Ishikawa (cell line): ENCODE results near the gene SCNN1A.

Source experiments
- CEBPB ChIP-seq: IDR thresholded peaks from 2 replicates; pipeline ENCODE4 v1.6.1; 2012
- CREB1 ChIP-seq: IDR thresholded peaks from 2 replicates; pipeline ENCODE4 v1.6.1; 2012; ENCODE audit warnings: low read depth
- EGR1 ChIP-seq: IDR thresholded peaks from 2 replicates; pipeline ENCODE4 v1.6.1; 2012
- EP300 ChIP-seq: IDR thresholded peaks from 2 replicates; pipeline ENCODE4 v1.6.1; 2012; ENCODE audit warnings: borderline replicate concordance
- FOXM1 ChIP-seq: IDR thresholded peaks from 2 replicates; pipeline ENCODE4 v1.6.1; 2012; ENCODE audit warnings: low read depth, borderline replicate concordance
- MAX ChIP-seq: IDR thresholded peaks from 2 replicates; pipeline ENCODE4 v1.6.1; 2012
- NFIC ChIP-seq: IDR thresholded peaks from 2 replicates; pipeline ENCODE4 v1.6.1; 2012
- RAD21 ChIP-seq: IDR thresholded peaks from 2 replicates; pipeline ENCODE4 v1.6.1; 2012; ENCODE audit warnings: low read depth
- REST ChIP-seq: IDR thresholded peaks from 2 replicates; pipeline ENCODE4 v1.6.1; 2012; ENCODE audit warnings: low read depth, mild to moderate bottlenecking
- TAF1 ChIP-seq: IDR thresholded peaks from 2 replicates; pipeline ENCODE4 v1.6.1; 2012; ENCODE audit warnings: low read depth, mild to moderate bottlenecking
- TCF12 ChIP-seq: IDR thresholded peaks from 2 replicates; pipeline ENCODE4 v1.6.1; 2012; ENCODE audit warnings: low read depth
- TEAD4 ChIP-seq: IDR thresholded peaks from 2 replicates; pipeline ENCODE4 v1.6.1; 2012
- USF1 ChIP-seq: IDR thresholded peaks from 2 replicates; pipeline ENCODE4 v1.6.1; 2012
- YY1 ChIP-seq: IDR thresholded peaks from 2 replicates; pipeline ENCODE4 v1.6.1; 2012; ENCODE audit warnings: low read depth
- ZBTB7A ChIP-seq: IDR thresholded peaks from 2 replicates; pipeline ENCODE4 v1.6.1; 2012; ENCODE audit warnings: low read depth

Gene SCNN1A

GRCh38 chr12:6355491-6356373 lies 19.6 kb downstream of the SCNN1A start:
- TF ChIP-seq EP300 (no peak), RAD21 (peak; percentile 57)

GRCh38 chr12:6354495-6355393 lies 20.6 kb downstream of the SCNN1A start:
- TF ChIP-seq RAD21 (no peak), EGR1 (no peak), CREB1 (no peak), FOXM1 (no peak), EP300 (no peak)

DNA sequence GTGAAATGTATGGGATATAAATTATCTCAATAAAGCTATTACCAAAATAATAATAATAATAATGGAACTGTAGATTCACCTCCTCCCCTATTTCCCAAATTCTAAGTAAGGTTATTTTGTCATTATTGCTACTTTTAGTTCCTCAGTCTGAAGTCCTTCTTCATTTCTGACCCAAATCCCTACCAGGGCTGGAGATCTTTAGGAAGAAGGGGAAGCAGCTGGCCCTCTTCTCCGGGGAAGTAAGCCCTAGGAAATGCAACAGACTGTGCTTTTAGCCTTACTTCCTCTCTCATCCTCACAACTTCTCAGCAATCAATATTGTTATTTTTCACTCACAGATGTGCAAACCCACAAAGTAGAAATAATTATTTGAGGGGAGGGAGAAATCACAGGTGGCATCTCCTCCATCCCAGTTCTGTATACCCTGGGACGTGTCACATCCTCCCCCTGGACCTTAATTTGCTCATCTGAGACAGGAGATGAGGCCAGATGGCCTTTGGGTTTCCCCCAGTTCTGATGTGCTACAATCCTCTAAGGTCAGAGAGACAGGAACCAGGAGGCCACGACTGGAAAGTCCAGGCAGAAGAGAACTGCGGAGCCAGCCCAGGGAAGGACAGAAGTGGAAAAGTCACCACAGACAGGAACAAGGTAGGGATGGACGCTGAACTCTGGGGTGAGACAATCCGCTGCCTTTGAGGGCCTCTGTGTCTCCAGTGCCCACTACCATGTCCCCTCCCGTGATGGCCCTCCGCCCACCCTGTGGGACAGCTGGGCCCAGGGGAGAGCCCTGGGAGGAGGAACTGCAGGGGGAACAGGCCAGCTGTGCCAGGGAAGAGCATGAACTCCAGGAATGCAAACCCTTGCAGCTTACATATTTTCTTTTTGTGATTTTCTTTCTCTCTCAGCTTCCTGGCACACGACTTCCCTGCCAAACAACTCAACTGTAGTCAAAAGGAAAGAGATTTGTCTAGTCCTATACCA lies 22.9 kb downstream of the SCNN1A start:
- no peak for TF ChIP-seq FOXM1
- TF ChIP-seq TAF1 = no peak
- TF ChIP-seq ZBTB7A = no peak

GRCh38 chr12:6351622-6352021 lies 23.7 kb downstream of the SCNN1A start:
- TF ChIP-seq TEAD4 (no peak), RAD21 (no peak), EP300 (no peak), FOXM1 (no peak), CEBPB (no peak), TAF1 (no peak), REST (no peak), NFIC (no peak), TCF12 (no peak), USF1 (no peak), MAX (no peak), YY1 (no peak), CREB1 (no peak), EGR1 (no peak), ZBTB7A (no peak)

DNA sequence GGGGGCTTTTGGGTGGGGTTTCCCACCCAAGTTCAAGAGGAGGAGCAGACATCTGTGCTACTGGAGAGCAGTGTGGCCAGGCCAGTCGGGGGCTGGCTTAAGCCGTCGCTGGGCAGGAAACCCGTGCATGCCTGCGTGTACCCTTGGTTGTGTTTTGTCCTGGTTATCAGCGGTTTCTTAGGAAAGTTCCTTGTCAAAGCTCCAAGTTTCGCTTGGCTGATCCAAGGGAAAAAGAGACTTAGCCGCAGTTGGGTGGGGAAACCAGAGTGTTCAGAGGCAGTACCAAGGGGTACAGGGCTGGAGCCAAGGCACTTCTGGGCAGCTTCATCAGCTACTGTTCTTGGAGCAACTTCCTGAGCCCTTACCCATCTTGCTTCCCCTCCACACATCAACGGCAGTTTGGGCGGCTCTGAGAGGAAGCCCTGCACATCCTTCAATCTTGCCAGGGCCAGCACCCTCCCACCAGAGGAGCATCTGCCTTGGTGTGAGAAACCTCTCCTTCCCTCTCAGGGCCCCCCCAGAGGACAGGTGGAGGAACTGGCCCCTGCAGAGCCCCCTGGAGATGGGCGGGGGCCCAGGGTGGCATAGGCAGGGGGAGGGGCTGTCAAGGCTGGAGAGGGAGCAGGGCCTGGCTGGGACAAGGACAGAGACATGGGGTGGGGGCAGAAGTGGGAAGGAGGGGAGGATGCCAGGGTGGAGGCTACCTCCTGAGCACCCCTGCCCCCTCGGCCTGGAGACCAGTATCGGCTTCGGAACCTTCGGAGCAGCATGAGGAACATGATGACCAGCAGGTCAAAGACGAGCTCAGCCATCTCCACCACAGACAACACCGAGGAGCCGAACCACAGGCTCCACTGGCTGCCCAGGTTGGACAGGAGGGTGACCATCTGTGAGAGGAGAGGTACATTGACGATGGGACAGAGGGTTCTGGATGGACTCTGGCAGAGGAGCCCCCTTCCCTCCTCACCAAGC lies 27.7 kb downstream of the SCNN1A start:
- TF ChIP-seq EP300 (no peak), CREB1 (no peak), MAX (no peak), EGR1 (no peak), TCF12 (no peak), USF1 (no peak), TAF1 (no peak), TEAD4 (no peak), CEBPB (no peak), FOXM1 (no peak)

- TF ChIP-seq TAF1 (no peak), YY1 (no peak), ZBTB7A (no peak), EGR1 (no peak), CREB1 (no peak), TEAD4 (no peak), REST (no peak), CEBPB (no peak), NFIC (no peak), EP300 (no peak), USF1 (no peak), RAD21 (no peak), TCF12 (no peak), FOXM1 (no peak)
Measured at GRCh38 chr12:6346942-6347341, 28.4 kb downstream of the SCNN1A start.
